Measurements from ENCODE around the gene ZBTB17. TPM values are rescaled to one million over a fixed set of nuclear protein-coding genes. Genes with fewer than 3 reads are reported as not detected.

ZBTB17 gene
- total RNA-seq, 1 experiment from 2014 or later = 17.4 TPM

GRCh38 chr1:15932612-15933011 is 43.3 kb downstream of the ZBTB17 start:
- no peaks in the 10 kb centered on the region; the same call in 1 of the 2 replicates for H3F3A ChIP-seq (ENCODE audit: insufficient read depth, low read depth)
- no peaks in the 10 kb centered on the region for H3K9me2 ChIP-seq (ENCODE audit: insufficient read depth)
- H3K4me3 ChIP-seq = no peak overlapping the region
- no peaks in the 10 kb centered on the region for H3K9me3 ChIP-seq (ENCODE audit: insufficient read depth, low read depth)
- CTCF ChIA-PET = no interaction called here
- no peak overlapping the region for H2AFZ ChIP-seq
- no peaks in the 10 kb centered on the region for H4K20me1 ChIP-seq (ENCODE audit: insufficient read depth)
- no peaks in the 10 kb centered on the region for H3K4me1 ChIP-seq (replicated peaks; ENCODE audit: insufficient read depth)
- no peak overlapping the region for H3K4me2 ChIP-seq
- no peaks in the 10 kb centered on the region for H3K27me3 ChIP-seq (ENCODE audit: insufficient read depth, low read depth)
- TF ChIP-seq EZH2 (IDR thresholded peaks at IDR 0.05; ENCODE audit: low read depth) = no peak
- TF ChIP-seq, protein P1, sequence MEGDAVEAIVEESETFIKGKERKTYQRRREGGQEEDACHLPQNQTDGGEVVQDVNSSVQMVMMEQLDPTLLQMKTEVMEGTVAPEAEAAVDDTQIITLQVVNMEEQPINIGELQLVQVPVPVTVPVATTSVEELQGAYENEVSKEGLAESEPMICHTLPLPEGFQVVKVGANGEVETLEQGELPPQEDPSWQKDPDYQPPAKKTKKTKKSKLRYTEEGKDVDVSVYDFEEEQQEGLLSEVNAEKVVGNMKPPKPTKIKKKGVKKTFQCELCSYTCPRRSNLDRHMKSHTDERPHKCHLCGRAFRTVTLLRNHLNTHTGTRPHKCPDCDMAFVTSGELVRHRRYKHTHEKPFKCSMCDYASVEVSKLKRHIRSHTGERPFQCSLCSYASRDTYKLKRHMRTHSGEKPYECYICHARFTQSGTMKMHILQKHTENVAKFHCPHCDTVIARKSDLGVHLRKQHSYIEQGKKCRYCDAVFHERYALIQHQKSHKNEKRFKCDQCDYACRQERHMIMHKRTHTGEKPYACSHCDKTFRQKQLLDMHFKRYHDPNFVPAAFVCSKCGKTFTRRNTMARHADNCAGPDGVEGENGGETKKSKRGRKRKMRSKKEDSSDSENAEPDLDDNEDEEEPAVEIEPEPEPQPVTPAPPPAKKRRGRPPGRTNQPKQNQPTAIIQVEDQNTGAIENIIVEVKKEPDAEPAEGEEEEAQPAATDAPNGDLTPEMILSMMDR (conservative IDR thresholded peaks at IDR 0.05) = no peak
- no peak for DNase-seq
- POLR2A ChIA-PET (ENCODE audit: unreplicated experiment) = no interaction called here
- no peaks in the 10 kb centered on the region for H3K79me2 ChIP-seq (ENCODE audit: low read depth)
- H3K36me3 ChIP-seq (ENCODE audit: low read depth) = peaks cover 11% of the 10 kb centered on the region; the same call in 1 of the 2 replicates
- BruUV-seq (replicated peaks) = no TSS peak
- no peak overlapping the region for H3K27ac ChIP-seq
- intact Hi-C loops (cut with micrococcal nuclease; ENCODE audit: unreplicated experiment) = no loop called here

DNA sequence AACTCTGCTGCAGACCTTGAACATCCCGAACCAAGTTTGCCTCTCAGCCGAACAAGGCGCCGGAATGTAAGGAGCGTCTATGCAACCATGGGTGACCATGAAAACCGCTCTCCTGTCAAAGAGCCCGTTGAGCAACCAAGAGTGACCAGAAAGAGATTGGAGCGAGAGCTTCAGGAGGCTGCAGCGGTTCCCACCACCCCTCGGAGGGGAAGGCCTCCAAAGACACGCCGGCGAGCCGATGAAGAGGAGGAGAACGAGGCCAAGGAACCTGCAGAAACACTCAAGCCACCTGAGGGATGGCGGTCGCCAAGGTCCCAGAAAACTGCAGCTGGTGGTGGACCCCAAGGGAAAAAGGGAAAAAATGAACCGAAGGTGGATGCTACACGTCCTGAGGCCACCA is 44.0 kb downstream of the ZBTB17 start:
- H3K36me3 ChIP-seq (ENCODE audit: low read depth) = peaks cover 15% of the 10 kb centered on the region; the same call in 1 of the 2 replicates
- CTCF ChIA-PET = no interaction called here

DNA sequence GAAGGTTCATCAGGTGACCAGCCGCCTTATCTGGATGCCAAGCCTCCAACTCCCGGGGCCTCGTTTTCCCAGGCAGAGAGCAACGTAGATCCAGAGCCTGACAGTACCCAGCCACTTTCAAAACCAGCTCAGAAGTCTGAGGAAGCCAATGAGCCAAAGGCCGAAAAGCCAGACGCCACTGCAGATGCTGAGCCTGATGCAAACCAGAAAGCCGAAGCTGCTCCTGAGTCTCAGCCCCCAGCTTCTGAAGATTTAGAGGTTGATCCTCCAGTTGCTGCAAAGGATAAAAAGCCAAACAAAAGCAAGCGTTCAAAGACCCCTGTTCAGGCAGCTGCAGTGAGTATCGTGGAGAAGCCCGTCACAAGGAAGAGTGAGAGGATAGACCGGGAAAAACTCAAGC is 44.5 kb downstream of the ZBTB17 start:
- H3F3A ChIP-seq (ENCODE audit: insufficient read depth, low read depth) = no peaks in the 10 kb centered on the region; the same call in 1 of the 2 replicates
- DNase-seq = no peak
- no peak overlapping the region for H3K4me2 ChIP-seq
- no peak for TF ChIP-seq EZH2 (IDR thresholded peaks at IDR 0.05; ENCODE audit: low read depth)
- TF ChIP-seq, protein P1 (conservative IDR thresholded peaks at IDR 0.05) = no peak
- no peak overlapping the region for H3K4me3 ChIP-seq
- no peak overlapping the region for H3K27ac ChIP-seq
- no peaks in the 10 kb centered on the region for H4K20me1 ChIP-seq (ENCODE audit: insufficient read depth)
- H3K9me2 ChIP-seq (ENCODE audit: insufficient read depth) = no peaks in the 10 kb centered on the region
- intact Hi-C loops (cut with micrococcal nuclease; ENCODE audit: unreplicated experiment) = no loop called here
- H3K9me3 ChIP-seq (ENCODE audit: insufficient read depth, low read depth) = no peaks in the 10 kb centered on the region
- H3K79me2 ChIP-seq (ENCODE audit: low read depth) = no peaks in the 10 kb centered on the region
- ChIA-PET POLR2A (ENCODE audit: unreplicated experiment) (no interaction called here), CTCF (no interaction called here)
- no peaks in the 10 kb centered on the region for H3K27me3 ChIP-seq (ENCODE audit: insufficient read depth, low read depth)
- H3K36me3 ChIP-seq (ENCODE audit: low read depth) = peaks cover 15% of the 10 kb centered on the region; the same call in 1 of the 2 replicates
- BruUV-seq (replicated peaks) = no TSS peak
- H3K4me1 ChIP-seq (replicated peaks; ENCODE audit: insufficient read depth) = no peaks in the 10 kb centered on the region
- no peak overlapping the region for H2AFZ ChIP-seq

More for the DNA sequence above, 44.0 kb downstream of the ZBTB17 start:
- no peaks in the 10 kb centered on the region for H3K9me2 ChIP-seq (ENCODE audit: insufficient read depth)
- no peak for DNase-seq
- no peaks in the 10 kb centered on the region for H4K20me1 ChIP-seq (ENCODE audit: insufficient read depth)
- POLR2A ChIA-PET (ENCODE audit: unreplicated experiment) = no interaction called here
- H3K27ac ChIP-seq = no peak overlapping the region
- H3K9me3 ChIP-seq (ENCODE audit: insufficient read depth, low read depth) = no peaks in the 10 kb centered on the region
- H3K4me3 ChIP-seq = no peak overlapping the region
- H3F3A ChIP-seq (ENCODE audit: insufficient read depth, low read depth) = no peaks in the 10 kb centered on the region; the same call in 1 of the 2 replicates
- H3K4me2 ChIP-seq = no peak overlapping the region
- TF ChIP-seq, protein P1 (conservative IDR thresholded peaks at IDR 0.05) = no peak
- TF ChIP-seq EZH2 (IDR thresholded peaks at IDR 0.05; ENCODE audit: low read depth) = no peak
- no peaks in the 10 kb centered on the region for H3K79me2 ChIP-seq (ENCODE audit: low read depth)
- no peaks in the 10 kb centered on the region for H3K4me1 ChIP-seq (replicated peaks; ENCODE audit: insufficient read depth)
- H3K27me3 ChIP-seq (ENCODE audit: insufficient read depth, low read depth) = no peaks in the 10 kb centered on the region
- intact Hi-C loops (cut with micrococcal nuclease; ENCODE audit: unreplicated experiment) = no loop called here
- BruUV-seq (replicated peaks) = no TSS peak
- H2AFZ ChIP-seq = no peak overlapping the region
